Stimulated activated CD8-positive, alpha-beta memory T cell treated with anti-CD3 and anti-CD28 coated beads, Interleukin-4, amount 100 ng/mL, for 48 hours (primary cell): ENCODE data around the gene NKD2.

Experiments
- DNase-seq: peaks from one replicate; pipeline ENCODE4 v3.0.0-alpha.2; 2020

The NKD2 gene

DNA sequence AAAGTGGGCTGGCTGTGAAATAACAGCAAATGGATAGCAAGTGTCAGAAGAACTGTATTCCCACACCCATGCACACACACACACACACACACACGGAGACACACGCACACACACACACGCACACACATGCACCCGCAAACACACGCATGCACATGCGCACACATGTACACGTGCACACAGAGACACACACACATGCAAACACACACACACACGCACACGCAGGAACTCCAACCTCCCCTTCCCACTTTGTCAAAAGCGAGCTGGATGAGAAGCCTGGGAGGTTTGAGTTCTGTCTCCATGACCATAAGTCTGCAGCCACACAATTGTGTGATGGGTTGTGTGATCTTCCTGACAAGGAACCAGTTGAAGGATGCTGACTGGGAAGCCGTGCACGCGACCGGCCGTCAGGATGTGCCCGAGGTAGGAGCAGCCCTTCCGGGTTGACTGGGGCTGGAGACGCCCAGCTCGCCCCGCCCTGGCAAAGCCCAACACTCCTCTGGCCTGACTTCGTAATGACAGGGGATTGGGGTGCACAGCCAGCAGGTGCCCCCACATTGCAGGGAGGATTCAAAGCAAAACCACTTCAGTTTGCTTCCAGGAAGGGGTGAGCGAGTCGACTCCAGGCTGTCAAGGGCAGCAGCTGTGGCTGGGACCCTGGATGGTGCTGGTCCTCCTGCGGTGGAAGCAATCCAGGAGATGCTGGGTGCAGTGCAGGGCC lies 29.3 kb upstream of the NKD2 start:
- DNase-seq, result no peak

DNA sequence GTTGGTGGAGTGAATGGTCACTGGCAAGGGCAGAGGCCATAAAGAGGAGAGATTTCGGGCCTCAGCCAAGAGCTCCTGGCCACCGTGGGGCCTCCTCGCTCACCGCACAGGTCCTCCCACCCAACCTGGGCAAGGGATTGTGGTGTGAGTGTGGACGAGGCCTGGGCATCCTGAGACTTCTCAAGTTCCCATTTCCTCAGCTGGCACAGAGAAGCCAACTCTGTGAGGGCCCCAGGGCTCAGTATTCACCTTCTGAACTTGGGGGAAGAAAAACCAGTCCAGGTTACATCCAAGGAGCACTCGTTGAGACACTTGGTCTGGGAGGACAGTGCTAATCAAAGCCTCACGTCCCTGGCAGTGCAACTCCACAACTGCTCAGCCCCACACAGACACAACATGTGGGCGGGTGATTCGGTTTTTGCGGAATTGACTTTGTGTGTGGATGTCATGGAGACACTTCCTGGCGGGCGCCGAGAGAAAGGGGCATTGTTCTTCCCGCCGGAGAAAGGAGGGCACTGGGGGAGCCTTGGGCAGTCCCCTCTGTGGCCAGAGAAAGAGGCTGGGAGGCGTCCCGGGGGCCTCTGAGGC lies 28.5 kb upstream of the NKD2 start:
- DNase-seq, result no peak

DNA sequence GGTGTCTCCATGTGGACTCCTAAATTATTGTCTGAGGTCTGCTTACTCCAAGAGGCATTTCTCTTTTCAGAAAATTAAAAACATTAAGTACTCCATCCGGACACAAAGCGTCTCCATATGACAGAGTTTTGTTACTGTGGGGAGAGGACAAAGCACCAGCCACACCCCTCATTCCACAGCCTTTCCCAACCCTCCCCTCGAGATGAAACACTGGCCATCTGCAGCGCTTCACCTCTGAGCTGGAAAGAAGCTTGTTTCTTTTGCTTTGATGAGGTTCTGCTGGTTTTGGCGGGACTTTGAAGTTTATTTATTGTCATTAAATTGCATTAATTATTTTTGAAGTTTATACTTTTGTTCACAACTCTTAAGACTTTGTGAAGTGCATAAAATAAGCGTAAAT lies 27.6 kb upstream of the NKD2 start:
- DNase-seq, result no peak

DNA sequence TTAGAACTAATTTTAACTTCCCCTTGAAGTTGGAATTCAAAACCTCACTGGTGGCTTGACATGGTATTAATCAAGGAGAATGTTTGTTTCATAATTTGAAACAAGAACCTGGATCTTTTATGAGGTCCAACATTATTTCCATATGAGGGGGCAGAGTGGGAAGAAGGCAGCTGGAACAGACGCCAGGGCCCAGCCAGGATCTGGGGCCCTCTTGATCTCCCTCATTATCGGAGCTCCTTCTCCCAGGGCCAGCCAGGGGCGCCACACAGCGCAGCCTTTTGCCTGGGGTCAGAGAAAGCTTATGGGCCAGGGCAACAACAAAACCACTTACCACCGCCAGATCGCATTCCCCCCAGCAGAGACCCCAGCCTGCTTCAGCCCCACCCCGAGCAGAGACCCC lies 27.1 kb upstream of the NKD2 start:
- no peak for DNase-seq

DNA sequence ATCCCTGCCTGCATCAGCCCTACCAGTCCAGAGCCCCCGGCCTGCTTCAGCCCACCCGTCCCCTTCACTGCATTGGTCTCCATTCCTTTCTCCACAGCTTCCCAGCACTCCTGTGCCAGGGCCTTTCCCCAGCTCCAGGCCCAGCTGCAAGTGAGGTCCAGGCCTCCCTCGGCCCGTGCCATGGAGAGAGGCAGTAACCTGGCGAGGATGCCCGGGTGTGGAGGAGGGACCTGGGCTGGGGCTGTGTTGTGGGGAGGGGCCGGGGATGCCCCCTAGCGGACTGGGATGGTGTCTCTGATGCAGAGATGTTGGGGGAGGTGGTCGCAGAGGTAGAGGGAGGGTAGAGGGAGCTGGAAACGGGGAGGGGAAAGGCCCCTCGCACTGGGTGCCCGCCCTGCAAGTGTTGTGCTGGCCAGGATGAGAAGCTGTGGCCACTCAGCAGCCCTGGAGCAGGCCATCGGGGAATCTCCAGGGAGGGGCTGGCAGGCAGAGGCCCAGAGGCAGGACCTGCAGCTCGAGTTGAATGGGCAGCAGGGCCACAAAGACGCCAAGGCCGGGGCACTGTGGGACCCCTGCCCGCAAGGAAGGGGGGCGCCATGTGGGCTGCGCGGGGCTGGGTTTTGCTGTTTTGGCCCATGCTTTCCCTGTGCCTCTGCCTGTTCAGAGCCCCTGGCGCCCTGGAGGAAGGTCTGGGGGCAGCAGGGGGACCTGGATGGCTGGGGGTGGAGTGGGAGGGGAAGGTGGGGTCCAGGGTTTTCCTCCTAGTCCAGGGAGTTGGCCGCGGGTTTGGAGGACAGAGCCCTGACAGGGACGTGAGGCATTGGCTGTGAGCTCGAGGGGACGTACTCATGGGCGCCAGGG lies 26.0 kb upstream of the NKD2 start:
- DNase-seq, result no peak

DNA sequence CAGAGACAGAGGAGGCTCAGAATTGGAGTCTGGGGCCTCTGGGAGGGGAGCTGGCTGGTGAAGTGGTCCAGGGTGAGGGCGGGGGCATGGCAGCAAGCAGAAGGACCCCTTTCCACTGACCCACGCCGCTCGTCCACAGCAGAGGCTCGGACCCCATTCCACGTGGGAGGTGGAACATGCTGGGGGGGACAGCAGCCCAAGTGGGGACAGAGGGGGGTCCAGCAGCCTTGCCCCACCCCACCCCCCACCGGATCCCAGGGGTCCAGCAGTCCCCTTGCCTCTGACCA lies 25.4 kb upstream of the NKD2 start:
- no peak for DNase-seq

DNA sequence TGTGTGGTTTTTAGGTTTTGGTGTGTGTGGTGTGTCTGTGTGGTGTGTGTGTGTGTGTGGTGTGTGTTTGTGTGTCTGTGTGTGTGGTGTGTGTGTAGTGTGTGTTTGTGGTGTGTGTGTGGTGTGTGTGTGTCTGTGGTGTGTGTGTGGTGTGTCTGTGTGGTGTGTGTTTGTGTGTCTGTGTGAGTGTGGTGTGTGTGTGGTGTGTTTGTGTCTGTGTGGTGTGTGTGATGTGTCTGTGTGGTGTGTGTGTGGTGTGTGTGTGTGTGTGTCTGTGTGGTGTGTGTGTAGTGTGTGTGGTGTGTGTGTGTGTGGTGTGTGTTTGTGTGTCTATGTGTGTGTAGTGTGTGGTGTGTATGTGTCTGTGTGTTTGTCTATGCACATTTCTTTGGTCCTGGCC lies 25.0 kb upstream of the NKD2 start:
- DNase-seq, result no peak

DNA sequence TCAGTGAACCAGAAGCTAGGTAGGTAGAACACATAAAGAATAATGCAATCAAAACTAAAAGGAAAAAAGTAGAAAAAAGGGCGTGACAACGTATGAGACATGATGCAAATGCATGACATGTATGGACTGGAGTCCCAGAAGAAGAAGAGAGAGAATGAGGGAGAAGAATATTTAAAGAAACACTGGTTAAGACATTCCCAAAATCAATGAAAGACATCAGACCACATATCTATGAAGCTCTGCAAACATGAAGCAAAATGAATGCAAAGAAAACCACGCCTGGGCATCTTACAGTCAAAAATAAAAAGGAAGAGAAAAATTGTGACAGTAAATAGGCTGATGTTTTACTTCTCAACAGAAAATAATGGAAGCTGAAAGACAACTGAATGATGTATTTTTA lies 23.8 kb upstream of the NKD2 start:
- DNase-seq, result no peak

DNA sequence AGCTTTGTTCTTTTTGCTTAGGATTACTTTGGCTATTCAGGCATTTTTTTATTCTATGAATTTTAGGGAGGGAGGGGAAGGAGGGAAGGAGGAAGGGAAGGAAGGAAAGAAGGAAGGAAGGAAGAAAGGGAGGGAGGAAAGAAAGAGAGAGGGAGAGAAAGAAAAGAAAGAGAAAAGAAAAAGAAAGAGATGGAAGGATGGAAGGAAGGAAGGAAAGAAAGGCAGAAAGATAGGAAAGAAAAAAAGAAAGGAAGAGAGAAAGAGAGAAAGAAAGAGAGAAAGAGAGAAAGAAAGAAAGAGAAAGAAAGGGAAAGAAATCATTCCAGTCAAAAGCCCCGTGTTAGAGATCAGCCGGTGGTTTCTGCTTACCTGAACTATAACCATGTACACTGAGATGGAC lies 20.8 kb upstream of the NKD2 start:
- no peak for DNase-seq

DNA sequence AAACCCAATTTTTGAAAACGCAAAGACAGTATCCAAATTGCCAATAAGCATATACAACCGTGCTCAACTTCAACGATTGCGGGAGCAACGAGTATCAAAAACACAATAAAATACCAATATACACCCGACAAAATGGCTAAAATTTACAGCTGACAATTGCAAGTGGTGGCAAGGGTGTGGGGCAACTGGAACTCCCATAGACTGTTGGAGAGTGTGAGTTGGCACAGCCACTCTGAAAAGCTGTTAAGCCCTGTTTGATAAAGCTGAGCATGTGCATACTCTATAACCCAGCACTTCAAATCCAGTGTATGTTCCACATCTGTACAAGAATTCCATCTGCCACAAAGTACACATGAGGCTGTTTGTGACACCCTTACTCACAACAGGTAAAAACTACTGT lies 20.3 kb upstream of the NKD2 start:
- DNase-seq, result no peak

DNA sequence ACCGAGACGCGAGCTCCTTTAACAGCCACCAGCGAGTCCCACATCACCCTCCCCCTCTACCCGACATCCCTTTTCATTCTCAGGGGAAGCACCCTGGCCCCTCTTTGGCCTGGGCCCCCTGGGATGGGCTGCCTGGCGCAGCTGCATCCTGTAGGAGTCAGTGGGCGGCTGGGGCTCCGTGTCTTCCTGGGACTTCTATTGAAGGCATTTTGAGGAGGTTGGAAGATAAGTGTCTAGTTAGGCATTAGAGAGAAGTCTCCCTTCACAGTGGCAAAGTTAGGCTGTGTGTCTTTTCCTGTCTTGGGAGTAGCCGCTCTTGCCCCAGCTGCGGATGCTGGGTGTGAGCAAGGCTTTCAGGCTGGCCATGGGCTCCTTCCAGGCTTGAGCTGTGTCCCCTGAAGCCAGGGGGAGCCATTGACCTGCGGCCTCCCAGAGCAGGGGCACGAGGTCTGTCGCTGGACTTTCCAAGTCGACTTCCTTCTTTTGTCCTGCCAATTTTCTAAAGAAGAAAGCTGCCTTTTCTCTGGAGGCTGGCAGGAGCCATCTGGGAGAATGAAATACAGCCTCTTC lies 18.6 kb upstream of the NKD2 start:
- DNase-seq, result no peak

DNA sequence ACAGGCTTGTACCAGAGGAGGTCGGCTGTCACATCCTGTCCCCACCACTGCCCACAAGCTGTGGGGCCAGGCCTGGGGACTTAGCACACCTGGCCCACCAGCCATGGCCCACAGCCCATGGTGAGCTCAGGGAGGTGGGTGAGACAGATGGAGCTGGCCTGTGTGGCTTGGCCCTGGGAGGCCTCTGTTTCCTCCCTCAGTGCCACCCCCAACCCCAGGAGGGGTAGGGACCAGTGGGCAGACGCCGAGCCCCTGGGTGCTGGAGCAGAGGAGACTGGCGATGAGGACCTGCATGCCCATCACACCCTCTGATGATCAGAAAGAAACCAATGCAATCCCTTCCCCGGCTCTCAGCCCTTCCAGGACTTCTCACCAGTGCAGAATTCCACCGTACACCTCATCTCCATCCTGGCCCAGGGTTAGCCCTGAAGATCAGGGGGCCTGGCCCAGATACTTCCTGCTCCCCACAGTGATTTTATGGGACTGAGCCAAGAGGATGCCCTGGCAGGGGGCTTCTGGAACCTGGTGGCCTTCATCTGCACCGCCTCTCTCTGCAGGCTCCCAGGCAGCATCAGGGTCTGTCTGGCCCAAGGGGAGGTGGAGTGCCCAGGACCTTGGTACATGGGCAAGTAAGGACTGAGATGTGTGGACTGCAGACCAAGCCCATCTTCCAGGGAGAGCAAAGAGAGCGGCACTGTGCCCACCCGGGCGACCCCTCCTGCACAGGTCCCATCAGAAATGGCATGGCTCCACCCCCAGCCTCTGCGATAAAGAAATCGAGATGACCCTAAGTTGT lies 16.9 kb upstream of the NKD2 start:
- DNase-seq, result no peak

DNA sequence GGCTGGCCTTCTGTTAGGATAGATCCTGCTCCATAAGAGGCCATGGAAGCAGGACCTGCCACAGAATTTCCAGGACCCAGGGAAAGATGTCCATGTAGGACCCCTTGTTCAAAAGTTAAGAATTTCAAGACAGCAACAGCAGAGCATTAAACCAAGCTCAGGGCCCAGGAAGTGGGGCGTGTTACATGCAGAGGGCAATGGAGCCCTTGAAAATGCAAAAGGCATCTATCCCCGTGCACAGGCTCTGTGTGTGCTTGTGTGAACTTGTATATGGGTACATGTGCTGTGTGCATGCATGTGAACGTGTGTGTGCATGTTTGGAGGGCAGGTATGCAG lies 14.4 kb upstream of the NKD2 start:
- DNase-seq, result no peak

DNA sequence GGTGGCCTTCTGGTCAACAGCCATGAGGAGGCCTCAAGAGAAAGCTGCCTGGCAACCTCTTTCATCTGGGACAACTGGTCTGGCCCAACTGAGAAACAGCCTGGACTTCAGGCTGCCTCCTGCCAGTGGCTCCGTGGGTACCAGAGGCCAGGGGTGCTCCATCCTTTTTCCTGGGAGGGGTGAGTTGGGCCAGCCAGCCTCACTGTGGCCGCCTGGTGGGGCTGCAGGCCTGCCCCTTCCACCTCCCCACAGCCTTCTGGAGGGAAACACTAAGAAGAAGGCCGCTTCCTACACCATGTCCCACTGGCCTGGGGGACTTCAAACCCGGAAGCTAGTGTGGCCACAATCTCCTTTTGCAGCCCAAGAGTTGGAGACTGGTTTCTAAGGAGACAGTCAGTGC lies 13.8 kb upstream of the NKD2 start:
- no peak for DNase-seq

DNA sequence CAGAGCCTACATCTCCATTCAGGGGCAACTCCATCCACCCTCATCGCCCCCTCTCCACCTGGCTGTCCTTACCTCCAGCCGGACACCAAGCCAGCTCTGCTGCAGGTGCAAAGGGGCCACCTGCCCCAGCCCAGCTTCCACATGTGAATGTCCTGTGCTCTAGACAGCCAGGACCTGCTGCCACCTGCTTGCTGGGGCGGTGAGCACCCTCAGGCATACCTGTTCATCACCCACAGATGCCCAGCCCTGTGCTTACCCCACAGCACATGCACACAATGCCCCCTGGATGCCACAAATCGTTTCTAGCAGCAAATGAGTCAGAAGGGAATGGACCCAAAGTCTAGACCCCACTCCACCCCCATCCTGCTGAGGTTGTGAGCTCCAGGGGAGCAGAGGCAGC lies 13.3 kb upstream of the NKD2 start:
- DNase-seq, result no peak

DNA sequence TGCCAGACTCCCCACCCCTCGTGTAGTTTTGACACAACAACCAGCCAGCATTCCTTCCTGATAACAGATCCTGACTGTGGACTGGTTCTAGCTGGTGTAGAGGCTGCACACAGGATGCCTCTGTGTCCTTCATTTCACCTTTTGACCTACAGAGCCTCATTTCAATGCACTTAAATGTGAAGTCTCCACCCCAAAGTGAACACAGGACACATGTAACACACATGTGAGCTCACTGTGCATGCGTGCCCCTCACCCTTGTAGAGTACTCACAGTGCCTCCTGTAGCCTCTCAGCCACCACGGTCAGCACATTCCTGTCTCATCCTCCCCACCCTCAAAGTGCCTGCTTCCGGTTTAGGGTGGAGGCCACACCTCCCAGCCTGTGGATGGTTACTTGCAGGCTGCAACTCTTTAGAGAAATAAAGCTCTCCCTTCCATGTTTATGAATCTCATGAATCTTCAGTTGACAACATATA lies 11.6 kb upstream of the NKD2 start:
- peak; percentile 33 for DNase-seq

DNA sequence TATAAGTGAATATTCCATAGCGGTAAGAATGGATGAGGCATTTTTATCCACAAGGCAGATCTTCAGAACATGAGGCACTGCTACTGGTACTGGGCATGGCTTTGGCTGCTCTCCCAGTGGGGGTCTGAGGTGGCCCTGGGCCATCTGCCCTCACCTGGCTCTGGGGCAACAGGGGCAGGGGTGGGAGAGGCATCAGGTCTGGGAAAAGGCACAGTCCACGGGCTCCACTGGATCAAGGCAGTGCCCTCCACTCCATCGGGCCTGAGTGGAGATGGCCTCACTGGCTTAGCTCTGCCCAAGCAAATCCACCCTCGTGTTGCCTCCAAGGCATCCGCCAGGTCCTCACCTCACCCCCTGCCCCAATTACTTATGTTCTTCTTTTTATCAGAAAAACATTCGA lies 10.9 kb upstream of the NKD2 start:
- peak; percentile 10 for DNase-seq

DNA sequence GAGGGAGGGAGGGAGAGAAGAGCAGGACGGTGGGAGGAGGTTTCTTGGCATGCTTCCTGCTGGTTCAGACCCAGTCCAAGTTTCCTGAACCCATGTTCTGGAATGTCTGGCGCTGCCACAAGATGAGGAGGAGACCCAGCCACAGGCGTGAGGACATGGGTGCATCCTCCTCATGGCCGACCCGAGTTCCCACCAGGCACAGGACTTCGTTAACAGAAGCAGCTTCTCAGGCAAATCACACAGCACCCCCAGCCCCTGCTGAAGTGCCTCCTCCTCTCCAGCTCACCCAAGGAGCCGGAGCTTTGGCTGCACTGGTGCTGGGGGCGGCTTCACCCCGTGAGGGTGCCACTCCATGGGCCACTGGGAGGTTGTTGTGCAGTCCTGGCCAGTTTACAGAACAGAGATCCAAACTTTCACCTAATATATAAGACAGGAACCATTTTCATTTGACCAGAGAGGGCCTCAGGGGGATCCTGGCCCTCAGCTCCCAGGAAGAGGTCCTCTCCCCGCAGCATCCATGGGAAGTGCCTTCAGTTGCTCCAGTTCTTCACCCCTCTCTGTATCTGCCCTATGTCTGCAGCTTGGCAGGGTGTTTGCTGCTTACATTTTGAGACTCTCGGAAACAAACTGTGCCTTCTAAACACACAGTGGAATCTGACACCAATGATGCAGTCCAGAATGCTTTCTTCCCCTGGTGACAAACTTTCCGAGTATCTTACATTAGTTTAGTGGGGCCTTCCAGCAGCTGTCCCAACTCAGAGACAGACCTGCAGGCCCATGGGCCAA lies 10.2 kb upstream of the NKD2 start:
- peak; percentile 17 for DNase-seq

DNA sequence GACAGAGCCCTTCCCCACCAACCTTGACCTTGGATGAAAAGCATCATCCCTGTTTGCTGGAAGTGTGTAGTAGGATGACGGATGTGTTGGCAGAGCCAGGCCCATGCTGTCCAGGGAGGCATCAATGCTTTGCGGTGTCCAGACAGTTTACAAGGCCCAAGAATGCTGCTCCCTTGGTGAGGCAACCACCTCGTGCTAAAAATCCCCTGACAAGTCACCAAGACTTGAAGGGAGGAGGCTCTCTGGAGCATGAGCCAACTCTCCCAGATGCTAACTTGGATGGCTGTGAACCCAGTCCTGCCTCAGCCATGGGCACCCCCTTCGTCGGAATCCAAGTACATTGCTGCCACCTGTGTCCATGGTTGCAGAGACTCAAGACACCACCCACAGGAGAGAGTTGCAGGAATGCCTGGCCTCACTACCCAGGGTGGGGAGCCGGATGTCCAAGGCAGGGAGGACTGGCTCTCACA lies 9.5 kb upstream of the NKD2 start:
- peak; percentile 16 for DNase-seq

DNA sequence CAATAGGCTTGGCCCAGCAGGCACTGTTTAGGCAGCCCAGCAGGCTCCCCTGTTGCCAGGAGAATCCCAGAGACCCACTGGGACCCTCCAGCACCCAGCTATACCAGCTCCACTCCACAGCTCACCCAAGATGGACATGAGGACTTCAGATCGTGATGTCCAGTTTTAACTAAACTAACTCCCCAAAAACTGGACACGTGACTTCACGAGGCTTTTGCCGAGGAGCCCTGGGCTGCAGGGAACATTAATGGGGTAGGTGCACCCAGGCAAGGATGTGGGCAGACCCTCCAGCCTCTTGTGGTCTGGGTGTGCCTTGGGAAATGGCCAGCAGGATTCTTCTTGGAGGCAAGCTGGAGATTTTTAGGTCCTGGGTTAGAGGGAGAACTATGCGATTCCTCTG lies 8.9 kb upstream of the NKD2 start:
- no peak for DNase-seq

DNA sequence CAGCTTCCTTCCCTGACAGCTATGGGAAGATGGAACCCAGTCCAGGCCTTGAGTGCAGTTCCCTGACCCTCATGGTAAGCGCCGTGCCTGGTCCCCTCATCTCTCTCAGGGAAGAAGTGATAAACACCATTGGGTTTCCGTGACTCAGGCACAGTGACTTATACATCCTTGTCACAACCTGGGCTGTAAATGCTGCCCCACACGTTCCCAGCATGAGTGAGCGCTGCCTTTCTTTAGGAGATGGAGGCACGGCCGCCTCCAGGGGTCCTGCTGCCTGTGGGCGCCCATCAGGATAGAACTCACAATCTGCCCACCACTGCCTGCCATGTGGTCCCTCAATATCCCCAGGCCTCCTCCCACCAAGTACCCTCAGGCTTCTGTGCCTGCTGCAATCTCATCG lies 8.3 kb upstream of the NKD2 start:
- peak; percentile 23 for DNase-seq

DNA sequence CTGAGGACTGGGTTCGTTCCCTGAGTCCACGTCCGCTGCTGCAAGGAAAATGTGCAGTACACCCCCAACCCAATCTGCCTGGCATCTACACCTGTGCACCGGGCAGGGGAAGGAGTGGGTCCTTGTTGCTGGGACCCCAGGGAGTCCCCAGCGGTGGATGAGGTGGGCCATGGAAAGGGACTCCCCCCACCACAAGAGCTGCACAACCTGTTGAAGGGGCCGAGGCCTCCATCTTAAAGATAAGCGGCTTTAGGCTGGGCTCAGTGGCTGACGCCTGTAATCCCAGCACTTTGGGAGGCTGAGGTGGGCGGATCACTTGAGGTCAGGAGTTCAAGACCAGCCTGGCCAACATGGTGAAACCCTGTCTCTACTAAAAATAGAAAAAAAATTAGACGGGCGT lies 7.8 kb upstream of the NKD2 start:
- peak; percentile 12 for DNase-seq
